ENCODE measurements around the gene PRMT1. TPM values are rescaled to one million over a fixed set of nuclear protein-coding genes. Genes with fewer than 3 reads are reported as not detected.
A peak's percentile ranks its signal among the peaks of the same experiment; 100 is the strongest.

PRMT1 gene
- total and polyA plus RNA-seq, 3 donors from 2014 or later = 192 to 272 (median 201) TPM

DNA sequence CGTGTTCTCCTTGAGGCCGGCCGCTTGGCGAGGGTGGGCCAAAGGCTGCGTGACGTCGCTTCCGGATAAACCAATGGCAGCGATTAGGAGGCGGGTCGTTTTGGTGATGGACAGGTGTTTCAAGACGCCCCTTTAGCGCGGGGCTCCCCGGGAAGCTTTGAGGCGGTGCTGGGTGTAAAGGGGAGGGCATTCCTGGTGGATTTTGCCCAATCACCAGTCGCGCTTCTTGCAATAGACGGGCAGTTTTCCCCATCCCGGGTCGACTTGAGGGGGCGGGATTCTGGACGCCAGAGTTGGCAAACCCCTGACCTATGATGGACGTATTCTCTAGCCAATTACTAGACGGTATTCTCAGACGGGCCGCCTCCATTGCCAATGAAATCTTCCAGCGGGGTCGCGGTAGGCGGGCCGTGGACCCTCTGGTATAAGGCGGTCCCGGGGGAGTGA, 264 bp upstream of the PRMT1 start:
- peak; percentile 100 for DNase-seq
- intact Hi-C loops (cut with DNase I; ENCODE audit: low total_unique reads) = no loop called here
- H3K27ac ChIP-seq = peak overlapping the region; percentile 79 to 96
- peaks cover 42% of the 10 kb centered on the region for H3K4me1 ChIP-seq
- WGBS, 2 donors = 0 to 1% methylated on average over 32 to 34 of the region's 34 CpGs
- H3K9me3 ChIP-seq = no peaks in the 10 kb centered on the region
- H3K27me3 ChIP-seq = no peaks in the 10 kb centered on the region
- no peaks in the 10 kb centered on the region for H3K36me3 ChIP-seq (ENCODE audit: low read depth, missing control alignments)
- peak overlapping the region; percentile 86 to 91 for H3K4me3 ChIP-seq
- TF ChIP-seq POLR2A (IDR thresholded peaks at IDR 0.05) = no peak
- TF ChIP-seq, protein P1, sequence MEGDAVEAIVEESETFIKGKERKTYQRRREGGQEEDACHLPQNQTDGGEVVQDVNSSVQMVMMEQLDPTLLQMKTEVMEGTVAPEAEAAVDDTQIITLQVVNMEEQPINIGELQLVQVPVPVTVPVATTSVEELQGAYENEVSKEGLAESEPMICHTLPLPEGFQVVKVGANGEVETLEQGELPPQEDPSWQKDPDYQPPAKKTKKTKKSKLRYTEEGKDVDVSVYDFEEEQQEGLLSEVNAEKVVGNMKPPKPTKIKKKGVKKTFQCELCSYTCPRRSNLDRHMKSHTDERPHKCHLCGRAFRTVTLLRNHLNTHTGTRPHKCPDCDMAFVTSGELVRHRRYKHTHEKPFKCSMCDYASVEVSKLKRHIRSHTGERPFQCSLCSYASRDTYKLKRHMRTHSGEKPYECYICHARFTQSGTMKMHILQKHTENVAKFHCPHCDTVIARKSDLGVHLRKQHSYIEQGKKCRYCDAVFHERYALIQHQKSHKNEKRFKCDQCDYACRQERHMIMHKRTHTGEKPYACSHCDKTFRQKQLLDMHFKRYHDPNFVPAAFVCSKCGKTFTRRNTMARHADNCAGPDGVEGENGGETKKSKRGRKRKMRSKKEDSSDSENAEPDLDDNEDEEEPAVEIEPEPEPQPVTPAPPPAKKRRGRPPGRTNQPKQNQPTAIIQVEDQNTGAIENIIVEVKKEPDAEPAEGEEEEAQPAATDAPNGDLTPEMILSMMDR (IDR thresholded peaks at IDR 0.05) = no peak

GRCh38 chr19:49677901-49678674, 1.0 kb downstream of the PRMT1 start:
- Histone ChIP-seq H3K27ac (peak overlapping the region; percentile 79 to 91), H3K9me3 (no peaks in the 10 kb centered on the region), H3K4me3 (peak overlapping the region; percentile 86 to 91), H3K27me3 (no peaks in the 10 kb centered on the region), H3K36me3 (ENCODE audit: low read depth, missing control alignments) (no peaks in the 10 kb centered on the region), H3K4me1 (peaks cover 42% of the 10 kb centered on the region)
- WGBS, 2 donors = 0 to 1% methylated on average over 14 to 17 of the region's 21 CpGs
- intact Hi-C loops (cut with DNase I; ENCODE audit: low total_unique reads) = no loop called here
- TF ChIP-seq POLR2A (IDR thresholded peaks at IDR 0.05) = no peak
- TF ChIP-seq, protein P1 (IDR thresholded peaks at IDR 0.05) = peak; percentile 49 to 69 (median 59)
- peak; percentile 72 for DNase-seq

- H3K4me3 ChIP-seq = no peak overlapping the region
- no peaks in the 10 kb centered on the region for H3K36me3 ChIP-seq (ENCODE audit: low read depth, missing control alignments)
- TF ChIP-seq, protein P1 (IDR thresholded peaks at IDR 0.05) = no peak
- TF ChIP-seq POLR2A (IDR thresholded peaks at IDR 0.05) = no peak
- H3K9me3 ChIP-seq = no peaks in the 10 kb centered on the region
- intact Hi-C loops (cut with DNase I; ENCODE audit: low total_unique reads) = no loop called here
- peak overlapping the region in 1 of 2 donors; percentile 91 for H3K27ac ChIP-seq
- no peaks in the 10 kb centered on the region for H3K27me3 ChIP-seq
- no peak for DNase-seq
- 49 to 52% methylated on average over 7 to 12 of the region's 12 CpGs for WGBS, 2 donors
- H3K4me1 ChIP-seq = peaks cover 42% of the 10 kb centered on the region
These were observed 2.1 kb downstream of the PRMT1 start for GRCh38 chr19:49678985-49679770.

DNA sequence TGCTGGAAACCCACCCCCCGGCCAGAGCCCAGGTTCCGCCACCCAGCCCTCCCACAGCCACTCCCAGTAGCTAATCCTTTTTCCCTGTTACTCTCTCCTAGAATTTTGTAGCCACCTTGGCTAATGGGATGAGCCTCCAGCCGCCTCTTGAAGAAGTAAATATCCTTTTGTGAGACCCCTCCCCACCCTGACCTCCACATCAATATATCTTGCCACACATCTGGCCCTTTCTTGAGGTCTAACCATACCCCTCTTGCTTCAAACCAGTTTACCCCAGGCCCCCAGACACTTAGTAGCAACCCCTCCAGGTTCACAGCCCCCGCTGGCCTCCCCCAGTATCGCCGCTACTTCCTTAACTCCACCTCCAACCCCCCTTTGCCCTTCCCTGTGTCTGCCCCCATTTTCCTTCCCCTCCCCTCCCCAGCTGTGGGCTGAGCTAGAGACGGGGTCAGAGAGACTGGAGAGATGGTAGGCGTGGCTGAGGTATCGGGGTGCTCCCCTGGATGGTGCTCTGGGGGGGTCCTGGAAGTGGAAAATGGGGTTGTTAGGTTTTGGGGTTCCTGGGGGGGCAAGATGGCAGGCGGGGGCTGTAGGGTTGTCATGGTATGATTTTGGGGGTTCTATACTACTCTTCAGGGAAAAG, 2.8 kb downstream of the PRMT1 start:
- intact Hi-C loops (cut with DNase I; ENCODE audit: low total_unique reads) = no loop called here
- Histone ChIP-seq H3K27me3 (no peaks in the 10 kb centered on the region), H3K4me3 (no peak overlapping the region), H3K27ac (peak overlapping the region; percentile 75 to 91), H3K4me1 (peaks cover 45% of the 10 kb centered on the region), H3K9me3 (no peaks in the 10 kb centered on the region), H3K36me3 (ENCODE audit: low read depth, missing control alignments) (no peaks in the 10 kb centered on the region)
- WGBS, 2 donors = 35 to 41% methylated on average over 10 of the region's 10 CpGs
- no peak for DNase-seq
- TF ChIP-seq, protein P1 (IDR thresholded peaks at IDR 0.05) = no peak
- no peak for TF ChIP-seq POLR2A (IDR thresholded peaks at IDR 0.05)
